ENCODE results near the gene GRAMD4. TPM values are rescaled to one million over a fixed set of nuclear protein-coding genes. Genes with fewer than 3 reads are reported as not detected.

The GRAMD4 gene
- total RNA-seq, 1 donor from 2014 or later = 24.1 TPM

DNA sequence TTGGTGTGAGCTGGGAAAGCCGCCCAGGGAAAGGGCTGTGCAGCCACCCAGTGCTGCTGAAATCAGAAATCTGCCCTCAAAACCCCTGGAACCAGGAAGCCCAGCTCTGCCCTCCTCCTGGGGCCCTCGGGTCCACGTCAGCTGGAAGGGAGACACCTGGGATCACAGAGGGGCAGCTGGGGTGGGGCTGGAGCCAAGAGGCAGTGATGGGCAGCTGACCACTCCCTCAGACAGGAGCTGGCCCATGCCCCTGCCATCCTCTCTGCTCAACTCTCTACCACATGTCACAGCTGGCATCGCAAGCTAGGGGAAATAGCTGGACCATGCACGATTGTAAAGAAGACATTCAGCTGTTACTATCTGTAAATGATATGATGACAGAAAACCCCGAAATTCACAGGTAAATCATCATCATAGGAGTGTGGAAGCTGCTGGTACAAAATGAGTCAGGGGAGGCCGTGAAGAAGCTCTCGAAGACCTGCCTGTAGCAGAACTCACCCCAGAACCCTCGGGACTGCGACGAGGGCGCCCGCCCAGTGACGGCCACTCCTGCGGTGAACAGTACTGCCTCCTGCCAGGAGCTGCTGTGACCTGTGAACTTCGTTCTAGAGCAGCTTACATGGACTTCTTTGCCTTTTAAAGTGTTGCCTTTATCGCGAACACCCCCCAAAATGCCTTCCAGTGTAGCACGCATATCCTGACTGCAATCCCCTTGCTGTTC, 62.0 kb downstream of the GRAMD4 start:
- no peak for DNase-seq (ENCODE audit: extremely low read depth, low read depth, low spot score)

DNA sequence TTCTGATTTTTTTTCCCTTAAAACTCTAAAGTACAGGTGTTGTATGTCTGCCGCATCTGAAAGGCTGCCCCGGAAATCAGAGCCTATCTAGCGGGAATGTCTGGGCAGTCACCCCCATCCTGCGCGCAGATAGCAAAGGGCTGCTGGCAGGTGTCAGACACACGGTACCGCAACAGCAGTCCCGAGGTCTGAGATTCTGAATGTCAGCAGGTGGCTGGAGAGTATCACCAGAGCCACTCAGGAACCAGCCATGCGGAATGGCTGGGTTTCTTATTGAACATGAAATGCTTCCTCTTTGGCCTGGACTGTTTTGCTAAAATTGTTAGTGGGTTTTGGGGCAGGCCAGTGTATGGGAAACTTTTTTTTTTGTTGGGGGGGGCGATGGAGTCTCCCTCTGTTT, 64.5 kb downstream of the GRAMD4 start:
- no peak for DNase-seq (ENCODE audit: extremely low read depth, low read depth, low spot score)

DNA sequence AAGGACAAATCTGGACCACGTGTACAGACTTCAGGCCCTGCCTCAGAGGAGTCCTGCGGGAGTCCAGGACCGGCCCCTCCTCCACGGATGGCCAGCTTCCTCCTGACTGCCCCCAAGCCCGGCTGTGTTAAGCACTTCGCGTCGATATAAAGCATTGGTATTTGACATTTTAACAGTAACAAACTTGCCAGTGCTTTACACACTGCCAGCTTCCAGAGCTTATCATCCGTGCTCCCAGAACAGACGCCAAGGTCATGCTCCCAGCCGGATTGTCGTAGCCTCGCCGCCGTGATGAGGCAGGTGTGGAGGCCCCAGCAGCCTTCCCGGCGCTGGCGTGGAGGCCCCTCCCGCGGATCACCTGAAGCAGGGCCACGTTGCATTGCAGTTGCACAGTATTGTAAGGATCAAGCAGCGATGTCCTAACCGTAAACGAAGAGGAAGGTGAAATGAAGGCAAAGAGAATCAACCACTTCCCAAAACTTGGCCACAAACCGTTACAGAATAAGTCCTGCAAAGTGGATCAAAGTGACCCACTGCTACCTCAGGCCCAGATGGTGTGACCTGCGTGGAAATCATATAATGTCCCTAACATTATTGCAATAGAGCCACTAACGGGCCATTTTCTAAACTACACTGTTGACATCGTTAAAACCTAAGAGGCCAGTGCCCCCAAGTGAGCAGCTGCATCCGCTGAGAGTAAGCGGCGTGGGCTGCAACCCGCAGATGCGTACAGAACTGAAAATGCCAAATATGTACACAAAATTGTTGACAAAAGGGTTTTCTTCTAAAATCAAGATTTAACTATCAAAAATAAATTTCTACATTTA, 66.2 kb downstream of the GRAMD4 start:
- no peak for DNase-seq (ENCODE audit: extremely low read depth, low read depth, low spot score)

DNA sequence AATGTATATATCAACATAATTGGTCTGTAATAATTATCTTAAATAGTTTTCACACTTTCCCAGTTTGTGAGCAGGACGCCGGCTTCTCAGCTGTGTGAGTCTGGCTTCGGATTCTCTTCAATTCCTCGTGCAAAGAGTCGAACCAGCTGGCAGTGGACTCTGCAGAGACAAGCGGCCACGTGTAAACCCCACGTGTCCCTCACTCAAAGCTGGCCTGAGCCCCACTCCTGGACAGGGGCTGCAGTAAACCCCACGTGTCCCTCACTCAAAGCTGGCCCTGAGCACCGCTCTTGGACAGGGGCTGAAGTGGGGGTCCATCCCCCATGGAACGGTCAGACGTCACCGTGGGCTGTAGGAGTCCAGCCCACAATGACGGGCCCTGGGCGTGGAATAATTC, 66.9 kb downstream of the GRAMD4 start:
- no peak for DNase-seq (ENCODE audit: extremely low read depth, low read depth, low spot score)

DNA sequence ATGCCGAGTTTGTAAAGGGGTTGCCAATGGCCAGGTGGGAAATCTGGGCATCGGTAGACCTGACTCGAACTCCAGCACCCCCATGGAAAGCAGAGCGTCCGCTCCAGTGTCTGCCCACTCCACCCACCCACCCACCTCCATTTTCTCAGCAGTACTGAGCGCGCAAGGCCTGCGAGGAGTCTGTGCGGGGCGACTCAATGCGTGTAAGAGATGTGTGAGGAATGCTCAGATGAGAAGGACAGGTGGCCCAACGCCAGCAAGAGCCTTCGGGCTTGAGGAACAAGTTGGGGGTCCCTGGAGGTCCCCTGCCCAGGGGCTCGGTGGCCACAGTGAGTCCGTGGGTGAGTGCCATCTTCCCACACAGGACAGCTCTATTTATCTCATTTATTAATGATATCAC, 67.3 kb downstream of the GRAMD4 start:
- DNase-seq (ENCODE audit: extremely low read depth, low read depth, low spot score) = no peak

DNA sequence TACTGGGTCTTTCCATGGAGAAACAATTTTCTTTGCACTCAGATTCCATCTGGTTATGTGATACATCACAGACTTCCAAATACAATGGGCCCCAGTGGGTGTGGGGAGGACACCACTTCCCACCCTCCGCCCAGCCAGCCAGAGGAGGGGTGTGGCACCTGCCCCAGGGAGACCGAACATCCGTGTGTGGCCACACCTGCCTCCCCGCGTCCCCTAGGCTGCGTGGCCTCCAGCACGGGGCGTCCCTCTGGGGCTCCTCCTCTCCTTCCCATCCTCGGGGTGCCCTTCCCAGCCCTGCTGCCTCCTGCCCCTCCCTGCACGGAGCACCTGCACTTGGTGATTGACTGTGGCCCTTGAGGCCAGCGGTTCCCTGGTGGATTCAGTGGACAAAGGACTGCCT, 68.8 kb downstream of the GRAMD4 start:
- no peak for DNase-seq (ENCODE audit: extremely low read depth, low read depth, low spot score)

DNA sequence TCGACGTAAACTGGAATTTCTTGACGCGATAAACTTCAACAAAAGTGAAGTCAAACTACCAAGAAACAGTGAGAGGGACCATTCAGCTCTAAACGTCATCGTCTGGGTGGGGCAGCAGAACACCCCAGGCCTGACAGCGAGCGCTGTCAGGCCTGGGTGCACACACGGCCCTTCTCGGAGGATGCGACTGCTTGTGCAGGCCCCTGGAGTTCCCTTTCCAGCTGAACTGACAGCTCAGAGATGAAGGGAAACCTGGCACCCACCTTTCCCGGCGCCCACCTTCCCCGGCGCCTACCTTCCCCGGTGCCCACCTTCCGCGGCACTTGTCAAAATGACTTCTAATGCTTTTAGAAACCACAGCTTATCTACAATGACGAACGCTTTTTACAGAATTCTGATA, 70.0 kb downstream of the GRAMD4 start:
- DNase-seq (ENCODE audit: extremely low read depth, low read depth, low spot score) = no peak

DNA sequence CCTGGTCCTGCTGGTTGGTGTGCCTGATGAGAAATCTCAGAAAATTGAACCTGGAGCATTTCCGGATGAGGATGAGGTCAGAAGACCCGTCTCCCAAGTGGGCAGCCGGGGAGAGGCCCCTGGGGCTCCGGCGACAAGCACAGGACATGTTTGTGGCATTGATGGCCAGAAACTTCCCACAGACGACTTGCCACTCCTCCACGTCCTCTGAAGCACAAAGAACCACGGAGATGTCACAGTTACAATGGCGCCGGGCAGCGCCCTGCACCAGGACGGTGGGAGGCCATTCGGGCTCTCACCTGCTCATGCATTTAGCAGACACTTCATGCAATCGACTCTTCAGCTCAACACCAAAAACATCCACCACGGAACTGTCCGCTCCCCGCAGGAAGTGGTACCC, 71.4 kb downstream of the GRAMD4 start:
- no peak for DNase-seq (ENCODE audit: extremely low read depth, low read depth, low spot score)

DNA sequence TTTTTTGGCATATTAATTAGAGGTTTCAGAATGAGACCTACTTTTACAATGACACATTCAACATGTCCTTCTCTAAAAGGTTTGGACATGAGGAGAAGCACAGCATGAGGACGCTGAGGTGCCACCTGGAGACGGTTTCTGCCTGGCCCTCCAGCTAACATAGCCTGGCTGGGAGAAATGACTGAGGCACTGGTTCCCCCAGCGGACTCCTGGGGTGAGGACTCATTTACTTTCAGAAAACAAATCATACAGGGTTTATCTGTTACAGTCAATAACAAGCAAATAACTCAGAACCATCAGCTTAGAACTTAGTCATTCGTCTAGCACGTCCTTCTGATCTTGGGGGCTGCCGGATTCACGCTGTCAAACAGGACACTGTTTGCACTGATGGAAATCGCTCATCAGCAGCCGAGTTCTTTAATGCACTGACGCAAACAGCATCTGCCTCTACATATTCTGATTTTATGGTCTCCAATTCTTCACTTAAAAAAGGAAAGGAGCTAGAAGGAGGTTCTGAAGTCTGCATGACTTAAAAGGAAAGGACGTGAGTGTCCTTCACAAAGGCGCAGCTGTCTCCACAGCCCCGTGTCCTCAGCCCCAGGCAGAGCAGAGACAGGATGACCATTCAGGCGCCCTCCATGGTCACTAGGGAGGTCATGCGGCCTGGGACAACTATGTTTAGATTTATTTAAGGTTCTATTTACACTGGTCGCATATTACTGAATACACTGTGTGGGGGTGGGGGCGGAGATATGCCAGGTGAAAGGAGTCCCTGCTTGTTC, 73.6 kb downstream of the GRAMD4 start:
- DNase-seq (ENCODE audit: extremely low read depth, low read depth, low spot score) = no peak

DNA sequence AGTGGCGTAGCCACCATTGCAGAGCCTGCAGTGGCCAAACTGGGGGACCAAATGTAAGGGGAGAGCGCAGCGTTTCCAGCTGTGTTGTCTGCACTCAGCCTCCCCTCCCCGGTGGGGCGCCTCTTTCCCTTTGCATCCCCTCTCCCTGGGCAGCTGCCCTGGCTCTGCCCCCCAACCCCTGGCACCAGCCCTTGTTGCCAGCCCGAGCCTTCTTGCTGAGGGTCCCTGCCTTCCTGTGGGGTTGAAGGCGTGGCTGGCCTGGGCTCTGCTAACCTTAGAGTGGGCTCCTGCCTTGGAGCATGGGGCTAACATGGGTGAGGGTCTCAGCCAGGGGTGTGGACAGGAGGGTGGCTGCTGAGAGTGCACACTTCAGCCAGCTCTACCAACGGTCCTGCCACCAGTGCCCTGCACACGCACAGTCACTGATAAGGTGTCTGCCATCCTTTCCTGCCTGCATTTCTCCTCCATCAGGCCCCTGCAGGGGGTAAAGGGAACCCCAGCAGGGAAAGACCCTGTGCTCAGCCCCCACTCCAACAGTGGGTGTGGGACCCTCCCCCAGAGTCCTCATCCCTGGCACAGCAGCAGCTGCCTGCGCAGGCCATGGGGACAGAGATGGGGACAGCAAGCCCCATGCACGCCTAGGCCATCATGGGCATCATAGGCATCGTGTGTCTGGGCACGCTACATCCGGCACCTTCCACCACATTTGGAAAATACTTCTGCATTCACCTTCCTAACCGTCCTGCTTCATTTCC, 74.4 kb downstream of the GRAMD4 start:
- DNase-seq (ENCODE audit: extremely low read depth, low read depth, low spot score) = no peak

DNA sequence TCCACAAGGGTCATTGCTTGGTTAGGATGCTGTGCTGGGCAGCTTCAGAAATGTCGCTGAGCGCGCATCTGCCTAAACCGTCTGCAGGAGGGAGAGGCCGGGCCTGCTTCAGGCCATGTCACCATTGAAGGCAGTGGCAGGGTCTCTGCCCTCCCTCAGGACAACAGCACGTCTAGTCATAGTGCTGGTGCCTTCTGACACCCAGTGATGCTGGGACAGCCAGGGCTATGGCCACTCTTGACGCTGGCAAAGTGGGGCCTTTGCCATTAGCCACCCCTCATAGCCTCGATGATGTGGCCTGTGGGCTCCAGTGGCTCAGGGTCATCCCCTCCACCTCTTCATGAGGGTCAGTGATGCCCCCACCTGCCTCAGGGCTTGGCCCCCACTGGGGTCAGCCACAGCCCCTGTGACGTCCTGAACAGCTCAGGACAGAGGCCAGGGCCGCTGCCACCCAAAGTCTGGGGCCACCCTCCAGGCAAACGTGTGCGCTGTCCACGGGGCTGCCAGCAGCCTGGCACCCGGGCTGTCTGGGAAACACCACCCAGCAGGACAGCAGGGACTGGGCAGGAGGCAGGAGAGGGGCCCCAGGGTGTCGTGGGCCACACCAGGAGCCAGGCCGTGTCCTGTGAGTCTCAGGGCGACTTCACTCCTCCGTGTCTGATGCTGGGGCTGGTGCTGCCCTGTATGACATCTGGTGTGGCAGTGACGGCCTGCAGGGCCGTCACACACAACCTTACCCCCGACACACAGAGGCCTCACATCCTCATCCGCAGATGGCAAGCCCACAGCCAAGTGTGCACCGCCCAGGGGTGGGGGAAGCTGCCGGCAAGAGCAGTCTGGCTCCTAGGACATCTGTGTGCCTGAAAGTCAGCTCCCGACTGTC, 75.4 kb downstream of the GRAMD4 start:
- no peak for DNase-seq (ENCODE audit: extremely low read depth, low read depth, low spot score)

DNA sequence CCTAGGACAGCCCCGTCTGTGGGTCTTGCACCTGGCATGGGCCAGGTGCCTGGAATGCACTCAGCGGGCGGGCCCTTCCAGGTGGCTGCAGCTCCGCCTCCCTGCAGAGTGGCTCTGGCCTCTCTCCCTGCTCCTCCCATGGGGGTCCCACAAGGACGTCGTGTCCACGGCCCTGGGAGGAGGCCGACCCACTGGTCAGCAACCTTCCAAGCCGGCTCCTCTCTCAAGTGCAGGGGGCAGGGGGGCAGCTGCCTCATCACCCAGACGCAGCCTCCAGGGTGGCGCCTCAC, 76.0 kb downstream of the GRAMD4 start:
- DNase-seq (ENCODE audit: extremely low read depth, low read depth, low spot score) = no peak

DNA sequence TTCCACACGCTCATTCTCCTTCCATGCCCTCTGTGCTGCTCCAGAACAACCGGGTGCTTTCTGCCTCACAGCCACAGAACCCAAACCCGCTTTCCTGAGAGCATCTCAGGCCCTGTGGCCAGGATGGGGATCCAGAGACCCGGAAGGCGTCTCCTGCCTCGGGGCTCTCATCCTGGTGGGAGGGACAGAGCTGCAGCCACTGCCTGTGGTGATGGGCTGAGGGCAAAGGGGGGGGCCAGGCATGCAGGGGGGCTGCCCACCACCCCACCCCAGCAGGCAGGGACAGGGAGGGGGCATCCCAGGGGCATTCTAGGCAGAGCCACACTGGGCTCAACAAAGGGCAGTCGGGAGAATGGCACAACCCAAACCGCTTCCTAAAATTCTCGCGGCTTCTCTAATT, 76.4 kb downstream of the GRAMD4 start:
- DNase-seq (ENCODE audit: extremely low read depth, low read depth, low spot score) = no peak

DNA sequence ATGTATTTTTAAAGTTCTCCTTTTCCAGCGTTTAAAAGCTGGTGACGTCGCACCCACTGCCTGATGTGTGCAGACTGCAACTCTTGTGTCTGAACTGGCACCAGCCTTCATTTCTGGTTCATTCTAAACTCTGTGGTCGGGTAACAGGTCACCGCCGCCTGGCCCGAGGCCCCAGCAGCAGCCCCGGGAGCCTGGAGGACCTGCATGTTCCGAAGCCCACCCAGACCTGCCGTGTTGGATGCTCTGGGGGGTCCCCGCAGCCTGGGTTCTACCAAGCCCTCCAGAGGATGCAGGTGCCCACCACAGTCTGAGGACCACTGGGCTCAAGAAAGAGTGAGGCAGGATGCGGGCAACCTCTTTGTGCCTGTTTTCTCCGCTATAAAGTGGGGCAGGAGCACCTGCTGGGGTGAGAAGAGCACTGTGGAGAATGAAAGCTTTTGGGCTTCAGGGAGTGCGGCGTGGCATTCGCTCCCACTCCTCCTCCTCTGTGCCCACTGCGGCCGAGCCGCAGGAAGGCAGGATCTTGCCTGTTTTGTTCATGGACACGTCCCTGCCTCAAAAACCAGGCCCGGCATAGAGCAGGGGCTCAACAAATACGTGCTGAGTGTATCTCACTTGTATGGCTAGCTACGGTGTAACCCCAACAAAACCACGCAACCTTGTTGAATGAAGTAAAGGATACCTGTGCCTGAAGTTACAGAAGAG, 77.8 kb downstream of the GRAMD4 start:
- no peak for DNase-seq (ENCODE audit: extremely low read depth, low read depth, low spot score)

DNA sequence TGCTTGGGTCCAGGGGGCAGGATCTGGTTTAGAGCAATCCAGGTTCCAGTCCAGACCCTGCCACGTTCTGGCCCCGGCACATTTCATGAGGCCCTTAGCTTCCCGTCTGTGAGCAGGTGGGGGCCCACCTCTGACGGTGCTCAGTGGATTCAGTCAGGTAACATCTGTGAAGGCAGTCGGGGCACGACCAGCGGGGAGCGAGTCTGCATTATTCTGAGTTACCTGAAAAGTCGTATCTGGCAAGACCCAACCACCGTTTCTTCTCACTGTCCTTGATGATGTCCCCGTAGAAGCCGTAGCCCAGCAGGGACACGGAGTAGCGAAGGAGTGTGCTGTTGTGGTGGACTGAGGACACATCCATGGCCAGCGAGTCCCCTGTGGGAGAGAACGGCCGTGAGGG, 78.9 kb downstream of the GRAMD4 start:
- no peak for DNase-seq (ENCODE audit: extremely low read depth, low read depth, low spot score)

DNA sequence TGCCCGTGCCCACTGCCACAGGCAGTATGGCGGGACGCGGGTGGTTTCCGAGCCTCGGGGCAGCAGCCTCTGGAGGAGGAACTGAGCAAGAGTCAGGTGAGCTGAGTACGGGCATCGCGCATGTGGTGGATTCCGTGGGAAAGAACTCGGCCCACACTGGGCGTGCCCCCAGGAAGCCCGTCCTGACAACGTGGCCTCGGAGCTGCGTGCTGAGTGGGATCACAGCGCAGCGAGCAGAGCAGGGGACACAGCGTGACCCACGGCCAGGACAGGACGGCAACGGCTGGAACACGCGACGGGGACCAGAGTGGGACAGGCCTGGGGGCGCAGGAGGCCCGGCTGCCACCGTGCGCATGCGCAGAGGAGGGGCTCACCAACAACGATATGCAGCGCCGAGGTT, 81.1 kb downstream of the GRAMD4 start:
- DNase-seq (ENCODE audit: extremely low read depth, low read depth, low spot score) = no peak

DNA sequence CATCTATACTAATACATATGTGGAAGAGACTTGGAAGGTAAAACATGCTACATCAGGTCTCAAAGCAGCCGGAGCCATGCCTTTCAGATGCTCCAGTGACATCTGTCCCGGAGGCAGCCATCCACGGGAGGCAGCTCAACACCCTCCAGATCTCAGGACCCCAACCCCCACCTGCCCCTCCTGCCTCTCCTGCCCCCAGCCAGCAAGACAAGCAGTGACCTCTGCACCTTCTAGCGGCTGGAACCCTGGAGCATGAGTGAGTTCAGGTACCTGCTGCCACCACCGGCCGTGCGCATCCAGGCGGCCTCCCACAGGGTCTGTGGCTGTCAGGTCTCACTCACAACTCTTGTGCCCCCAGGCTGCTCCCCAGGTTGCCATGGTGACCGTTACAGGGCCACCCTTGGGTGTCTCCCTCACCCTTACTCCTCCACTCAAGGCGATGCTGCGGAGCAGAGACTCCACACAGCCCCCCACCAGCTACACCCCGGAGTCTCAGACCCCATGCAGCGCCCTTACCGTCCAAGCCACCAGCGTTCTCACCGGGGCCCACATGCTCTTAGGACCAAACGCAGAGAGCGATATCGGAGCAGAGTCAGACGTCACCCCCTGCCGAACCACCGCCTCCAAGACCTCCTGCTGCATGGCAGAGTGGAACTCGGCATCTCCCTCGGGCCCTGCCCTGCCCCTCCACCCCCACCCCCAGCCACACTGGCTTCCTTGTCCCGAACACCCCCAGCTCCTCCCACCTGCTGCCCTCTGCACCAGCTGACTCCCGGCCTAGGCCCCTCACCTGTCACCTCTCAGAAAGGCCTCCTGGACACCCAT, 83.2 kb downstream of the GRAMD4 start:
- no peak for DNase-seq (ENCODE audit: extremely low read depth, low read depth, low spot score)

DNA sequence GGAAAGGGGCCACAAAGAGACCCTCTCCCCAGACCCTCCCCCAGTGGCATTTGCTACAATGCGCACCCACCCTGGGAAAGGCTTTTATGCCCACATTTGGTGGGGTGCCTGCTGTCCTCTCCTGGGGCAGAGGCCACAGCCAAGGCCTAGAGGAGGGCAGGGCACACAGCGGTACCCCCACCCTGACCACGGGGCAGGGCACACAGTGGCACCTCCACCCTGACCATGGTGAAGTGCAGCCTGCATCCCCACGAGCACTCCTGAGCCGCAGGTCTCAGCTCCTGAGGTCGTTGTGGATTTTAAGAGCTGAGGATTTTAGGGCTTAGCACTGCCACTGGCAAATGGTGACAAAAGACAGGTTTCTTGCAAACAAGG, 83.8 kb downstream of the GRAMD4 start:
- no peak for DNase-seq (ENCODE audit: extremely low read depth, low read depth, low spot score)

DNA sequence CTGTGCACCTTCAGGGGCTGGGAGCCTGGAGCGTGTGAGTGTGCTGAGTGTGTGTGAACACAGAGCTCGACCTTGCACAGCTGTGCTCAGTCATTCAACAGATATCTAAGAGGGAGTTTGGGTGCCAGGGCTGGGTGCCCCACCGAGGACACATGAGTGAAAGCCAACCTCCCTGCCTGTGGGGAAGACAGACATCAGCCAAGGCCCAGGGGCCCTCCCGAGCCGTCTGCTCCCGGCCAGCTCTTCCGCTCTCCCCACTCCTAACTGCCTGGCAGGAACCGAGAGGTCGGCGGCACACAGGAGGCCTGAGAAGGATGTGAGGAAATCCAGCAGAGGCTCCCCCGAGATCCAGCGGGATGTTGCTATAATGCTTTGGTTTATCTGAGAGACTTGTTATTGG, 85.9 kb downstream of the GRAMD4 start:
- DNase-seq (ENCODE audit: extremely low read depth, low read depth, low spot score) = no peak

All from glomerular endothelial cell (primary cell).